Pancreas (tissue), 10 donors: ENCODE measurements around the gene CACNA2D2. TPM values are rescaled to one million over a fixed set of nuclear protein-coding genes. Genes with fewer than 3 reads are reported as not detected.

Source experiments
- ATAC-seq, 4 donors: fragments of 200-7000 bp; cut with Tn5 transposase; one replicate each; pipeline versions ENCODE4 v1.8.0 to v1.9.1; 2020; ENCODE audit warnings: mild to moderate bottlenecking in 4 of 4, moderate library complexity in 4 of 4
- DNase-seq, 6 donors: peaks; one replicate each; pipeline ENCODE4 v3.0.0-alpha.2; 2020
- FAIRE-seq: peaks from 2 replicates; lab custom pipeline; 2012; peaks lifted over from hg19 to GRCh38; lab: Jason Lieb, UNC
- H3K27ac ChIP-seq, 4 donors: fragments of 200-600 bp; sonication (generic); 1 replicate in 3 of 4; 2 replicates in 1 of 4; pipeline versions ENCODE4 v1.5.0 to v1.8.0; 2020
- H3K27me3 ChIP-seq, 4 donors: fragments of 200-600 bp; one replicate each; pipeline ENCODE4 v1.8.0; 2021
- H3K36me3 ChIP-seq, 3 donors: fragments of 200-600 bp; sonication (generic) in 1 of 3; one replicate each; pipeline versions ENCODE4 v1.5.0 to v1.8.0; 2020 to 2021
- H3K4me1 ChIP-seq, 3 donors: fragments of 200-600 bp; one replicate each; pipeline ENCODE4 v1.8.0; 2021
- H3K4me3 ChIP-seq, 4 donors: fragments of 200-600 bp; sonication (generic) in 2 of 4; one replicate each; pipeline versions ENCODE4 v1.5.0 to v1.8.0; 2020 to 2021
- H3K9me3 ChIP-seq, 4 donors: fragments of 200-600 bp; one replicate each; pipeline ENCODE4 v1.8.0; 2021
- CTCF ChIP-seq, 4 donors: fragments of 200-600 bp; sonication (generic) in 3 of 4; IDR thresholded peaks; one replicate each; pipeline versions ENCODE4 v1.5.0 to v1.8.0; 2021; ENCODE audit warnings: antibody characterized with exemption in 4 of 4
- WGBS, 2 donors: extraction: QIAGEN DNeasy Blood & Tissue Kit; methylation state at CpG; one replicate each; pipeline ENCODE4 v1.1.7; 2013; 5-methylcytosine and 5-hydroxymethylcytosine counted together
- intact Hi-C, 3 donors: fragments of 100-400 bp; cut with DNase I; formaldehyde crosslinking; loops; one replicate each; pipeline versions ENCODE4 v1.11.1 to v1.14.2; 2022
- polyA plus RNA-seq, 2 donors: library from polyadenylated mRNA; stranded (reverse); fragments of 200-250 nt; gene quantifications; one replicate each; pipeline ENCODE4 v1.2.3, GENCODE V29; 2013
- total RNA-seq, 6 donors: library from RNA; stranded (reverse); fragmentation: NEBNext Ultra II Directional in 4 of 6; extraction: Animal tissue kit (Norgen Biotek cat#: 25700) in 4 of 6; gene quantifications; one replicate each; pipeline versions ENCODE4 v1.2.1 to v1.2.4, GENCODE V29; 2021 to 2023
- donor health status: healthy with polysubstance abuse.
- donor health status: DM: no; HTN: no; CAD: no; lungs with moderate emphysema.
- donor health status: DM: no; HTN: no; CAD: no.
- donor health status: control.
- donor health status: control.
- donor health status: Bipolar disorder and iron deficiency.
- donor health status: DM: yes; HTN: yes; CAD: no.
- donor health status: DM: no; HTN: no; CAD: no.
- donor health status: DM: no; HTN: no; CAD: no.
- donor health status: DM: yes; HTN: yes; CAD: no.

Gene CACNA2D2
- total and polyA plus RNA-seq, 8 donors = 1.1 to 19.5 (median 3.3) TPM

DNA sequence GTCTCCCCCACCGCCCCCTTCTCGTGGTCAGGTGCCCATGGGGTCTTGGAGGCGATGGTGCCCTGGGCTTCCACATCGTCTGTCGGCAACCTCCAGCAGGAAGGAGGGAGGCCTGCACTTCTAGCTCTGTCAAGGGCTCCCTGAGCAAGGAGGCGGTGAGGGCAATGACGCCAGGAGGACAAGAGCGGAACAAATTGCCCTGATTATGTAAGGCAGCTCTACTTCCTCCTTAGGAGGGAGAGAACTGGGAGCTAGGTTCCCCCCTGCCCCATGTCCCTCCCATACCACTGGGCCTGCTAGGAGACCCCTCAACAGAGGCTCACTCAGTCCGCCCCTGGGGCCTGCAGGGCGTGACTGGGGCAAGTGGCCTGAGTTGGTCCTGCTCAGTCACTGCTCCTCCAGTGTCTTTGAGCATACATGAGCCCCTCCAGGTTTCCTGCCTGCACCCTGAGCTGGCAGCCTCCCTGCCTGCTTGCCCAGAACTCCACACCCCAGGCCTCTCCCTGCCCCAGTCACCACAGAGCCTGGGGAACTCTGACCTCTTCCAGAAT is 56.1 kb downstream of the CACNA2D2 start:
- ATAC-seq (no peak), FAIRE-seq (no peak), DNase-seq (no peak)
- intact Hi-C loops = no loop called here
- no peaks in the 10 kb centered on the region for H3K36me3 ChIP-seq
- H3K27me3 ChIP-seq = no peaks in the 10 kb centered on the region
- no peak for TF ChIP-seq CTCF (IDR thresholded peaks at IDR 0.05)
- no peaks in the 10 kb centered on the region for H3K9me3 ChIP-seq
- H3K27ac ChIP-seq = no peak overlapping the region
- WGBS, 2 donors = 94 to 95% methylated on average over 8 to 10 of the region's 10 CpGs
- no peak overlapping the region for H3K4me3 ChIP-seq
- peaks cover 0 to 5% (median 3%) of the 10 kb centered on the region in 3 donors for H3K4me1 ChIP-seq

DNA sequence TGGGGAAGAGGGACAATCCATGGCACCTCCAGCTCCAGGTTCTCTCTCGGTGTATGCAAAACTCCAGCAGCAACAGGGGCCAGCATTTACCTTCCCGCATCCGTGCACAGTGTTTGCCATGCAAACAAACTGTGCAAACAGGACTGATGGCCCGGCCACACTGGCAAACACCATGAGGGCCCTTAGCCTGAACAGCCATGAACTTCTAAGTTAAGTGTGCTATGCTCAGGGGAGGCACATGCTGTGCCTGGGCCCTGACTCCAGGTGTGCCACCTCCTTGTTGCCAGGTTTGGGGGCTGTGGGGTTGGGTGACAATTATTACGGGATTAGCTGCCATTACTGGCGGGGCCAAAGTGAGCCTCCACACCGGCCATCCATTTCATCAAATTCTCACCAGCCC is 57.5 kb downstream of the CACNA2D2 start:
- FAIRE-seq = no peak
- H3K9me3 ChIP-seq = no peaks in the 10 kb centered on the region
- no peak for TF ChIP-seq CTCF (IDR thresholded peaks at IDR 0.05)
- intact Hi-C loops = no loop called here
- peak; percentile 46 to 88 (median 70) for DNase-seq
- H3K36me3 ChIP-seq = no peaks in the 10 kb centered on the region
- no peaks in the 10 kb centered on the region for H3K27me3 ChIP-seq
- no peak overlapping the region for H3K4me3 ChIP-seq
- peak; percentile 81 to 92 (median 86) for ATAC-seq
- WGBS, 2 donors = 43 to 45% methylated on average over 7 of the region's 7 CpGs
- peaks cover 0 to 5% (median 3%) of the 10 kb centered on the region in 3 donors for H3K4me1 ChIP-seq
- H3K27ac ChIP-seq = no peak overlapping the region

DNA sequence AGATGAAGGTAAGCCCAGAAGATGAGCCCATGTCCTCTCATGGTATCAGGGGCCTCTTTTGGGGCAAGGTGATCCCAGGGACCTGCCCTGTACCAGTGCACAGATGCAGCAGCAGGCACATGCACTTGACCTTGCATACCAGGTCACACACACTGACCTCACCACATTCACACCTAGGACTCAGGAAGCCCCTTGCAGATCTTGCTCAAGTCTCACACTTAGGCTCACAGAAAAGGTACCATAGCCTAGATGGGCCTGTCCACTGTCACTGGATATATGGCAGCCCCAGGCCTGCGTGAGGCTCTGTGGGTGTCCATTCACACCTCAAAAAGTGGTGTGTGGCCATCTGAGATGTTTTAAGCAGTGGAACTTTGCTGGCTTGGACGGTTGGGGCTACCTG is 58.7 kb downstream of the CACNA2D2 start:
- 92 to 96% methylated on average over 2 of the region's 2 CpGs for WGBS, 2 donors
- intact Hi-C loops = no loop called here
- H3K4me3 ChIP-seq = no peak overlapping the region
- no peak for TF ChIP-seq CTCF (IDR thresholded peaks at IDR 0.05)
- FAIRE-seq (no peak), DNase-seq (no peak), ATAC-seq (no peak)
- no peaks in the 10 kb centered on the region for H3K36me3 ChIP-seq
- H3K4me1 ChIP-seq = peaks cover 0 to 5% (median 3%) of the 10 kb centered on the region in 3 donors
- H3K9me3 ChIP-seq = no peaks in the 10 kb centered on the region
- no peak overlapping the region for H3K27ac ChIP-seq
- H3K27me3 ChIP-seq = no peaks in the 10 kb centered on the region

- WGBS, 2 donors = 92 to 93% methylated on average over 5 of the region's 5 CpGs
- FAIRE-seq = no peak
- no peak overlapping the region for H3K27ac ChIP-seq
Measured at GRCh38 chr3:50444213-50444612, 59.2 kb downstream of the CACNA2D2 start.

More at GRCh38 chr3:50444213-50444612, 59.2 kb downstream of the CACNA2D2 start:
- Histone ChIP-seq H3K9me3 (no peaks in the 10 kb centered on the region), H3K4me1 (peaks cover 0 to 5% (median 3%) of the 10 kb centered on the region in 3 donors), H3K4me3 (no peak overlapping the region), H3K27me3 (no peaks in the 10 kb centered on the region), H3K36me3 (no peaks in the 10 kb centered on the region)
- no peak for ATAC-seq
- intact Hi-C loops = no loop called here
- no peak for DNase-seq
- no peak for TF ChIP-seq CTCF (IDR thresholded peaks at IDR 0.05)
